K562 (cell line): Measurements from ENCODE around the gene SLC24A4. TPM values are rescaled to one million over a fixed set of nuclear protein-coding genes. Genes with fewer than 3 reads are reported as not detected.

Source experiments
- ATAC-seq: fragments of 200-7000 bp; cut with Tn5 transposase; 3 replicates; pipeline ENCODE4 v1.9.1; 2020; ENCODE audit warnings: moderate library complexity
- BruUV-seq: library from RNA; stranded (reverse); fragments of 400-500 nt; replicated peaks from 2 replicates; lab custom pipeline; 2021; lab: Mats Ljungman, UMichigan
- CTCF ChIA-PET: fragments of 300-600 bp; formaldehyde crosslinking; extraction: SDS; loops from one replicate; lab custom pipeline; 2021; ENCODE audit warnings: low intra/inter-chr PET ratio; lab: Yijun Ruan, JAX
- POLR2A ChIA-PET: fragments of 300-600, 350-650 bp; sonication (Branson Sonifier 250); formaldehyde crosslinking; extraction: SDS; loops from one replicate; lab custom pipeline; 2021; ENCODE audit warnings: antibody characterized with exemption, inconsistent platforms; lab: Yijun Ruan, JAX
- DNase-seq, 4 experiments: peaks; one replicate each; pipeline versions ENCODE4 v3.0.0 to v3.0.0-alpha.2; 2011 to 2018; ENCODE audit warnings: low spot score in 3 of 4, mixed read lengths in 3 of 4; ENCODE audit errors: extremely low read depth in 1 of 4
- FAIRE-seq: peaks from 2 replicates; lab custom pipeline; 2011; peaks lifted over from hg19 to GRCh38; lab: Jason Lieb, UNC
- H2AFZ ChIP-seq: 2 replicates; pipeline ENCODE4 v1.6.0; 2011; ENCODE audit warnings: low read depth, low read length, control low read depth, inconsistent platforms
- H3K27ac ChIP-seq: fragments of 200-600 bp; 3 replicates; pipeline ENCODE4 v1.8.0; 2011; ENCODE audit warnings: low read depth, mild to moderate bottlenecking, control low read depth, inconsistent platforms, low read length, moderate library complexity, mixed read lengths; ENCODE audit errors: extremely low read depth
- H3K27me3 ChIP-seq, 2 experiments: fragments of 300-600 bp in 1 of 2; 2 replicates in 1 of 2; 3 replicates in 1 of 2; pipeline versions ENCODE4 v1.6.0 to v1.8.0; 2011; ENCODE audit warnings: inconsistent platforms in 2 of 2, low read length in 2 of 2, mild to moderate bottlenecking in 1 of 2, mixed read lengths in 1 of 2, moderate library complexity in 1 of 2; ENCODE audit not compliant: control insufficient read depth in 2 of 2, insufficient read depth in 2 of 2
- H3K36me3 ChIP-seq: fragments of 300-600 bp; 3 replicates; pipeline ENCODE4 v1.8.0; 2011; ENCODE audit warnings: mild to moderate bottlenecking, low read length, inconsistent platforms; ENCODE audit not compliant: control insufficient read depth, insufficient read depth
- H3K4me1 ChIP-seq, 2 experiments: fragments of 200-600 bp in 1 of 2; replicated peaks in 1 of 2; 2 replicates in 1 of 2; 3 replicates in 1 of 2; pipeline versions ENCODE4 v1.5.1 to v1.8.0; 2011; ENCODE audit warnings: inconsistent platforms in 2 of 2, low read length in 2 of 2, mild to moderate bottlenecking in 1 of 2, mixed read lengths in 1 of 2, moderate library complexity in 1 of 2; ENCODE audit not compliant: control insufficient read depth in 2 of 2, insufficient read depth in 2 of 2
- H3K4me2 ChIP-seq: 2 replicates; pipeline ENCODE4 v1.6.1; 2011; ENCODE audit warnings: low read length, control low read depth, inconsistent platforms, mixed read lengths; ENCODE audit not compliant: insufficient read depth
- H3K4me3 ChIP-seq: fragments of 200-600 bp; sonication (generic), shearing (Covaris generic); 2 replicates; pipeline ENCODE4 v1.5.1; 2016; ENCODE audit warnings: control low read depth, inconsistent platforms
- H3K79me2 ChIP-seq: fragments of 200-600 bp; 3 replicates; pipeline ENCODE4 v1.8.0; 2011; ENCODE audit warnings: low read length, inconsistent platforms; ENCODE audit not compliant: control insufficient read depth, insufficient read depth
- H3K9ac ChIP-seq, 2 experiments: 2 replicates each; pipeline versions ENCODE4 v1.6.0 to v1.6.1; 2011; ENCODE audit warnings: low read depth in 2 of 2, low read length in 2 of 2, control low read depth in 1 of 2, inconsistent platforms in 1 of 2, mild to moderate bottlenecking in 1 of 2, mixed read lengths in 1 of 2; ENCODE audit not compliant: insufficient read depth in 1 of 2
- H3K9me1 ChIP-seq: one replicate; pipeline ENCODE4 v1.6.0; 2011; ENCODE audit warnings: inconsistent platforms, mild to moderate bottlenecking, low read length, moderate library complexity; ENCODE audit not compliant: control insufficient read depth, insufficient read depth
- H3K9me3 ChIP-seq: replicated peaks from 2 replicates; pipeline ENCODE4 v1.5.1; 2011; ENCODE audit warnings: low read depth, low read length, inconsistent platforms; ENCODE audit not compliant: control insufficient read depth, insufficient read depth
- H4K20me1 ChIP-seq: replicated peaks from 2 replicates; pipeline ENCODE4 v1.6.1; 2011; ENCODE audit warnings: low read length, inconsistent platforms, mixed read lengths; ENCODE audit not compliant: control insufficient read depth, insufficient read depth
- EP400 ChIP-seq: fragments of 450-650 bp; IDR thresholded peaks from 2 replicates; pipeline ENCODE4 v1.6.1; 2017; ENCODE audit warnings: antibody characterized with exemption, mild to moderate bottlenecking, moderate library complexity
- NFIC ChIP-seq: fragments of 450-650 bp; IDR thresholded peaks from 2 replicates; pipeline ENCODE4 v1.6.1; 2017; ENCODE audit warnings: mild to moderate bottlenecking, inconsistent platforms
- ZBTB40 ChIP-seq, 2 experiments: fragments of 450-650 bp in 1 of 2; sonication (generic) in 1 of 2; formaldehyde crosslinking in 1 of 2; IDR thresholded peaks; 2 replicates each; pipeline versions ENCODE4 v1.7.1 to v1.9.0; 2016 to 2022; ENCODE audit warnings: inconsistent platforms in 1 of 2, mild to moderate bottlenecking in 1 of 2, missing genetic modification reagents in 1 of 2
- in situ Hi-C: fragments of 300-500 bp; cut with MboI; formaldehyde crosslinking; loops from 4 replicates; pipeline ENCODE4 v1.15.0; 2018; ENCODE audit warnings: inconsistent platforms, mixed read lengths
- intact Hi-C: fragments of 100-400 bp; cut with micrococcal nuclease; formaldehyde crosslinking; loops from 2 replicates; pipeline ENCODE4 v1.14.2; 2022
- polyA plus RNA-seq, 8 experiments: library from polyadenylated mRNA; depleted of rRNA in 4 of 8; stranded (reverse) in 5 of 8; unstranded in 3 of 8; fragments of >200 nt; fragmentation: Nextera tagmentation in 2 of 8; fragmentation: Illumina TruSeq in 1 of 8; extraction: Ambion mirVana in 2 of 8; extraction: Trizol in 1 of 8; gene quantifications; 2 replicates each; pipeline versions ENCODE4 v1.2.1 to v1.2.3, GENCODE V29; 2011 to 2014; ENCODE audit warnings: inconsistent platforms in 1 of 8, missing spikeins in 1 of 8
- total RNA-seq, 7 experiments: library from RNA; depleted of rRNA in 6 of 7; stranded (reverse); fragments of >200 nt in 6 of 7; fragmentation: Illumina TruSeq in 2 of 7; extraction: Trizol in 2 of 7; gene quantifications; 2 replicates each; pipeline versions ENCODE4 v1.2.1 to v1.2.3, GENCODE V29; 2011 to 2021; ENCODE audit warnings: low replicate concordance in 1 of 7

The SLC24A4 gene
- total and polyA plus RNA-seq, 9 of the 15 experiments (the other 6 are each of a cell fraction or from before 2014, with no cell fraction given), result not detected

GRCh38 chr14:92435154-92435553 lies 112.2 kb downstream of the SLC24A4 start:
- no peaks in the 10 kb centered on the region for H3K9me3 ChIP-seq

More at GRCh38 chr14:92435154-92435553, 112.2 kb downstream of the SLC24A4 start:
- no peak for TF ChIP-seq EP400
- peak; percentile 88 for TF ChIP-seq ZBTB40 (IDR thresholded peaks at IDR 0.05)
- TF ChIP-seq ZBTB40 (CRISPR knock-in tag; IDR thresholded peaks at IDR 0.05), result peak; percentile 71
- TF ChIP-seq NFIC, result peak; percentile 42
- TF ChIP-seq, all 486 proteins: peak for 2
- ChIA-PET POLR2A (no interaction called here), CTCF (no interaction called here)
- Histone ChIP-seq H3K4me2 (no peak overlapping the region), H3K4me3 (no peak overlapping the region), H3K36me3 (no peaks in the 10 kb centered on the region), H3K9me1 (no peaks in the 10 kb centered on the region), H3K27ac (no peak overlapping the region), H3K27me3 (peaks cover 0 to 15% of the 10 kb centered on the region in 2 experiments; a peak in 2 of 5 replicates), H3K9ac (no peak overlapping the region), H4K20me1 (no peaks in the 10 kb centered on the region), H3K4me1 (no peaks in the 10 kb centered on the region), H3K79me2 (no peaks in the 10 kb centered on the region), H2AFZ (no peak overlapping the region)
- no peak for DNase-seq
- ATAC-seq, result no peak
- FAIRE-seq, result no peak
- in situ Hi-C loops, result no loop called here
- intact Hi-C loops, result no loop called here
- no TSS peak for BruUV-seq
